IMR-90 (cell line): Measurements from ENCODE around the gene AMER2. TPM values are rescaled to one million over a fixed set of nuclear protein-coding genes. Genes with fewer than 3 reads are reported as not detected.
A peak's percentile ranks its signal among the peaks of the same experiment; 100 is the strongest.

Experiments
- ATAC-seq: fragments of 200-7000 bp; cut with Tn5 transposase; 2 replicates; pipeline ENCODE4 v1.9.1; 2020; ENCODE audit warnings: low read depth, mild to moderate bottlenecking, moderate library complexity
- Bru-seq: library from RNA; stranded (reverse); fragments of 400-500 nt; gene quantifications from one replicate; lab custom pipeline; 2021; lab: Mats Ljungman, UMichigan
- BruChase-seq, 2 experiments: library from RNA; stranded (reverse); fragments of 400-500 nt; gene quantifications; one replicate each; lab custom pipeline; 2021; lab: Mats Ljungman, UMichigan
- BruUV-seq: library from RNA; stranded (reverse); fragments of 400-500 nt; replicated peaks from 2 replicates; lab custom pipeline; 2021; lab: Mats Ljungman, UMichigan
- CTCF ChIA-PET: fragments of 300-600 bp; formaldehyde crosslinking; extraction: SDS; loops from one replicate; lab custom pipeline; 2021; ENCODE audit warnings: antibody characterized with exemption; lab: Yijun Ruan, JAX
- POLR2A ChIA-PET: fragments of 300-600 bp; sonication (Branson Sonifier 250); formaldehyde crosslinking; loops from one replicate; lab custom pipeline; 2022; ENCODE audit warnings: antibody characterized with exemption; ENCODE audit not compliant: unreplicated experiment; lab: Charles Lee
- DNase-seq: peaks from one replicate; pipeline ENCODE4 v3.0.0; 2013
- H2AFZ ChIP-seq: replicated peaks from 2 replicates; pipeline ENCODE3; 2013; ENCODE audit warnings: low read length, mild to moderate bottlenecking; ENCODE audit not compliant: poor library complexity
- H2AK5ac ChIP-seq: 2 replicates; pipeline ENCODE4 v1.6.1; 2013; ENCODE audit warnings: low read depth, low read length, inconsistent platforms
- H2AK9ac ChIP-seq: replicated peaks from 2 replicates; pipeline ENCODE3; 2013; ENCODE audit warnings: mild to moderate bottlenecking, low read depth, low read length, moderate library complexity; ENCODE audit not compliant: poor library complexity
- H2BK120ac ChIP-seq: 2 replicates; pipeline ENCODE4 v1.6.1; 2013; ENCODE audit warnings: low read depth, low read length, inconsistent platforms
- H2BK15ac ChIP-seq: 3 replicates; pipeline ENCODE4 v1.6.1; 2013; ENCODE audit warnings: low read depth, low read length, inconsistent platforms
- H2BK20ac ChIP-seq: 2 replicates; pipeline ENCODE4 v1.6.1; 2013; ENCODE audit warnings: low read depth, mild to moderate bottlenecking, inconsistent platforms, low read length, moderate library complexity
- H2BK5ac ChIP-seq: 2 replicates; pipeline ENCODE4 v1.6.1; 2013; ENCODE audit warnings: mild to moderate bottlenecking, low read depth, low read length, inconsistent platforms; ENCODE audit not compliant: poor library complexity, severe bottlenecking
- H3K14ac ChIP-seq: replicated peaks from 2 replicates; pipeline ENCODE4 v1.6.1; 2013; ENCODE audit warnings: low read depth, low read length, inconsistent platforms
- H3K18ac ChIP-seq: 2 replicates; pipeline ENCODE4 v1.6.1; 2013; ENCODE audit warnings: low read depth, low read length, control low read depth
- H3K23ac ChIP-seq: 2 replicates; pipeline ENCODE4 v1.6.1; 2013; ENCODE audit warnings: low read depth, low read length, inconsistent platforms
- H3K27ac ChIP-seq: 2 replicates; pipeline ENCODE4 v1.5.1; 2013; ENCODE audit warnings: mild to moderate bottlenecking, control low read depth, low read length; ENCODE audit not compliant: insufficient read depth
- H3K27me3 ChIP-seq: 2 replicates; pipeline ENCODE4 v1.6.1; 2013; ENCODE audit warnings: low read length; ENCODE audit not compliant: control insufficient read depth, insufficient read depth
- H3K36me3 ChIP-seq: 2 replicates; pipeline ENCODE4 v1.6.1; 2013; ENCODE audit warnings: low read length, mixed read lengths; ENCODE audit not compliant: control insufficient read depth, insufficient read depth
- H3K4ac ChIP-seq: 2 replicates; pipeline ENCODE4 v1.6.1; 2013; ENCODE audit warnings: low read depth, low read length, inconsistent platforms
- H3K4me1 ChIP-seq: 2 replicates; pipeline ENCODE4 v1.6.1; 2013; ENCODE audit warnings: low read length, mixed read lengths; ENCODE audit not compliant: control insufficient read depth, insufficient read depth
- H3K4me2 ChIP-seq: 2 replicates; pipeline ENCODE4 v1.6.1; 2013; ENCODE audit warnings: low read depth, mild to moderate bottlenecking, control low read depth, low read length, moderate library complexity
- H3K4me3 ChIP-seq: 2 replicates; pipeline ENCODE4 v1.5.1; 2013; ENCODE audit warnings: low read depth, mild to moderate bottlenecking, control low read depth, low read length, moderate library complexity; ENCODE audit not compliant: insufficient read depth
- H3K56ac ChIP-seq: 2 replicates; pipeline ENCODE4 v1.6.1; 2013; ENCODE audit warnings: low read length, inconsistent platforms; ENCODE audit not compliant: insufficient read depth; ENCODE audit errors: extremely low read depth
- H3K79me1 ChIP-seq, 2 experiments: 2 replicates each; pipeline ENCODE4 v1.6.1; 2013; ENCODE audit warnings: low read length in 2 of 2, inconsistent platforms in 1 of 2, low read depth in 1 of 2
- H3K9ac ChIP-seq: 2 replicates; pipeline ENCODE4 v1.6.1; 2013; ENCODE audit warnings: low read depth, low read length, control low read depth
- H3K9me1 ChIP-seq: 2 replicates; pipeline ENCODE4 v1.6.1; 2013; ENCODE audit warnings: low read length, inconsistent platforms; ENCODE audit not compliant: insufficient read depth
- H3K9me3 ChIP-seq: 2 replicates; pipeline ENCODE4 v1.6.1; 2013; ENCODE audit warnings: low read length; ENCODE audit not compliant: control insufficient read depth, insufficient read depth
- H4K20me1 ChIP-seq: 2 replicates; pipeline ENCODE4 v1.6.1; 2013; ENCODE audit warnings: low read length, inconsistent platforms; ENCODE audit not compliant: insufficient read depth
- H4K5ac ChIP-seq: 2 replicates; pipeline ENCODE4 v1.6.1; 2013; ENCODE audit warnings: mild to moderate bottlenecking, low read depth, low read length, control low read depth
- H4K8ac ChIP-seq, 2 experiments: 2 replicates each; pipeline ENCODE4 v1.6.1; 2013; ENCODE audit warnings: low read depth in 2 of 2, low read length in 2 of 2, control low read depth in 1 of 2, inconsistent platforms in 1 of 2
- H4K91ac ChIP-seq: 2 replicates; pipeline ENCODE4 v1.6.1; 2013; ENCODE audit warnings: low read depth, low read length, inconsistent platforms; ENCODE audit not compliant: insufficient read depth
- BHLHE40 ChIP-seq: fragments of 150-350 bp; IDR thresholded peaks from 2 replicates; pipeline ENCODE4 v1.6.1; 2016; ENCODE audit warnings: mild to moderate bottlenecking, low read depth, low read length
- CHD1 ChIP-seq: IDR thresholded peaks from 2 replicates; pipeline ENCODE4 v1.6.1; 2012; ENCODE audit warnings: low read depth, low read length, improper control_type of control experiment
- MAFK ChIP-seq: IDR thresholded peaks from 2 replicates; pipeline ENCODE4 v1.6.1; 2012; ENCODE audit warnings: low read depth, low read length, improper control_type of control experiment
- NFE2L2 ChIP-seq: fragments of 150-350 bp; IDR thresholded peaks from 2 replicates; pipeline ENCODE4 v1.6.1; 2016; ENCODE audit warnings: low read depth, mild to moderate bottlenecking, low read length
- POLR2A ChIP-seq: IDR thresholded peaks from 2 replicates; pipeline ENCODE4 v1.6.1; 2012; ENCODE audit warnings: mild to moderate bottlenecking, low read depth, low read length
- RCOR1 ChIP-seq: IDR thresholded peaks from 2 replicates; pipeline ENCODE4 v1.6.1; 2012; ENCODE audit warnings: mild to moderate bottlenecking, low read length, improper control_type of control experiment; ENCODE audit not compliant: insufficient replicate concordance
- RFX5 ChIP-seq: IDR thresholded peaks from 2 replicates; pipeline ENCODE4 v1.8.0; 2012; ENCODE audit warnings: low read depth, mild to moderate bottlenecking, low read length, moderate library complexity
- WGBS, 2 experiments: methylation state at CpG; one replicate each; pipeline versions ENCODE4 v1.1.5 to v1.1.7; 2013; ENCODE audit warnings: missing lambda C conversion rate in 2 of 2; ENCODE audit not compliant: insufficient read length in 1 of 2; ENCODE audit errors: extremely low coverage in 2 of 2; 5-methylcytosine and 5-hydroxymethylcytosine counted together
- dilution Hi-C: fragments of 300-500 bp; cut with HindIII; formaldehyde crosslinking; loops from one replicate; pipeline ENCODE4 v1.14.3; 2018; ENCODE audit warnings: low sequenced_read_pairs; ENCODE audit not compliant: unreplicated experiment
- in situ Hi-C: fragments of 300-500 bp; cut with MboI; formaldehyde crosslinking; loops from 3 replicates; pipeline ENCODE4 v1.14.3; 2019; ENCODE audit warnings: low sequenced_read_pairs, inconsistent platforms, mixed read lengths
- intact Hi-C: fragments of 100-400 bp; cut with micrococcal nuclease; formaldehyde crosslinking; loops from 2 replicates; pipeline ENCODE4 v1.10.0; 2022
- long read RNA-seq: library from polyadenylated mRNA; unstranded; transcript quantifications from one replicate; pipeline ENCODE4 v2.0.0, GENCODE V29; 2021; ENCODE audit not compliant: unreplicated experiment
- polyA plus RNA-seq, 3 experiments: library from polyadenylated mRNA; depleted of rRNA; stranded (reverse); fragments of >200 nt; gene quantifications; 2 replicates each; pipeline ENCODE4 v1.2.3, GENCODE V29; 2012; ENCODE audit warnings: low replicate concordance in 1 of 3
- total RNA-seq: library from RNA; depleted of rRNA; stranded (reverse); fragments of >200 nt; gene quantifications from 2 replicates; pipeline ENCODE4 v1.2.3, GENCODE V29; 2012; rRNA removed
- TF ChIP-seq, protein P1 (sequence below): fragments of 150-350 bp; IDR thresholded peaks from 2 replicates; pipeline ENCODE4 v1.6.1; 2017; ENCODE audit warnings: mild to moderate bottlenecking, antibody characterized with exemption, low read length, low read depth
- TF ChIP-seq, protein P2 (sequence below): conservative IDR thresholded peaks from 2 replicates; pipeline ENCODE4 v1.5.1; 2012; ENCODE audit warnings: mild to moderate bottlenecking, low read depth, low read length, improper control_type of control experiment
- TF ChIP-seq, protein P3 (sequence below): fragments of 150-350 bp; IDR thresholded peaks from 2 replicates; pipeline ENCODE4 v1.6.1; 2016; ENCODE audit warnings: low read depth, mild to moderate bottlenecking, low read length, moderate library complexity, borderline replicate concordance

The AMER2 gene, protein sequence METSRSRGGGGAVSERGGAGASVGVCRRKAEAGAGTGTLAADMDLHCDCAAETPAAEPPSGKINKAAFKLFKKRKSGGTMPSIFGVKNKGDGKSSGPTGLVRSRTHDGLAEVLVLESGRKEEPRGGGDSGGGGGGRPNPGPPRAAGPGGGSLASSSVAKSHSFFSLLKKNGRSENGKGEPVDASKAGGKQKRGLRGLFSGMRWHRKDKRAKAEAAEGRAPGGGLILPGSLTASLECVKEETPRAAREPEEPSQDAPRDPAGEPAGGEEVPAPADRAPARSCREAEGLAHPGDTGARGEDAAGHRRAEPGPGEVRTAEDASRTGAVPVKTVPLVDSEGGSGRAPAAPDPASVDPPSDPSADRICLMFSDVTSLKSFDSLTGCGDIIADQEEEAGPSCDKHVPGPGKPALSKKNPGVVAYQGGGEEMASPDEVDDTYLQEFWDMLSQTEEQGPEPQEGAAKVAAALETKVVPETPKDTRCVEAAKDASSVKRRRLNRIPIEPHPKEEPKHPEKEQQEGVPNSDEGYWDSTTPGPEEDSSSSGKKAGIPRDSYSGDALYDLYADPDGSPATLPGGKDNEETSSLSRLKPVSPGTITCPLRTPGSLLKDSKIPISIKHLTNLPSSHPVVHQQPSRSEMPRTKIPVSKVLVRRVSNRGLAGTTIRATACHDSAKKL
- not detected in 2 replicates for total RNA-seq
- polyA plus RNA-seq (2012; rRNA removed): not detected in 2 replicates
- not detected in 2 replicates for polyA plus RNA-seq (2012; cell fraction: cytosol; rRNA removed)
- polyA plus RNA-seq (2012; cell fraction: nucleus; rRNA removed; ENCODE audit: low replicate concordance): not detected in 2 replicates
- percentile 8 among the genes with signal in this experiment for Bru-seq, nascent RNA
- not detected for BruChase-seq, experiment 1, labeled RNA remaining after a 6-hour chase
- not detected for BruChase-seq, experiment 2, labeled RNA remaining after a 2-hour chase
- long read RNA-seq: 0 reads

DNA sequence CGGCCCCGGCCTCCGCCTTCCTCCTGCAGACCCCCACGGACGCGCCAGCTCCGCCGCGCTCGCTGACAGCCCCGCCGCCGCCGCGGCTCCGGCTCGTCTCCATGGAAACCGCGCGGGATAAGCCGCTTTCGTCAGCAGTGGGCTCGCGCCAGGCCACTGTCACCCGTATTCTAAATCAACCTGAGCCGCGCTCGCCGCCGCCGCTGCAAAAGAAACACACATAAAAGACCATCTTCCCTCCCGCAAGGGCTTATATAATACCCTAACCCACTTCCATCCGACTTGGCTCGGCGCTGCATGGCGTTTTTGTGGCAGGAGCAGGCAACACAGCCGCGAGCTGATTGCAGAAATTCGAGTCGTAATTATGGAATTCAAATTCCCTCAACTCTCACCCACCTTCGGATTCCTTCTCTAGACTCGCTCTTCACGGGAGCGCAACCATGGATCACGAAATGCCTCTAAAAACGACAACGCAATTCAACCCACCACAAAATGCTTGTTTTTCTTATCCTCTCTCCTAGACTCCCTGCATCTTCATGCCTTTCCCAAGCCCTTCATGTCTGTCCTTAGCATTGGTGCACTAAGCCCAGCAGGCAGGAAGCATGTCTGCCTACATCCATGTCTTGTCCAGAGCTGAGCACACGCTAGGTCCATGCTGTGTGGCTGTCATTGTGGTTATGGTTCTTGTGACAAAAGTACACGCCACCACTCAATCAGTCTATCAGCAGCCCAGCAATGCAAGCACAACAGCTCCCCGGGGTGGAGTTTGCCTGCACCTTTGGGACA is at the start of gene AMER2:
Gene AMER2, minus strand, starts transcription at position 772 of the 786 bp plus-strand sequence. Its CDS starts 669 bp downstream, at position 103.
- H3K9me1 ChIP-seq: no peaks in the 10 kb centered on the region
- no peak within 1 kb of the TSS for H3K56ac ChIP-seq
- peak within 1 kb of the TSS; percentile 56 for H2AK9ac ChIP-seq
- H3K4me3 ChIP-seq: peak within 1 kb of the TSS; percentile 22; the same call in 1 of the 2 replicates
- no peak within 1 kb of the TSS for H3K23ac ChIP-seq
- H4K5ac ChIP-seq: no peak within 1 kb of the TSS
- BruUV-seq: no TSS peak
- H4K20me1 ChIP-seq: no peaks in the 10 kb centered on the region
- H2BK15ac ChIP-seq: no peak within 1 kb of the TSS
- H3K4me2 ChIP-seq: peak within 1 kb of the TSS; percentile 55
- H2BK120ac ChIP-seq: no peak within 1 kb of the TSS
- DNase-seq: no peak
- peak within 1 kb of the TSS; percentile 60 for H2AFZ ChIP-seq
- ChIA-PET CTCF (no interaction called here), POLR2A (no interaction called here)
- H3K14ac ChIP-seq: no peak within 1 kb of the TSS
- in situ Hi-C loops (no loop called here), intact Hi-C loops (no loop called here), dilution Hi-C loops (no loop called here)
- no peaks in the 10 kb centered on the region; the same call in 1 of the 2 replicates for H3K4me1 ChIP-seq
- no peaks in the 10 kb centered on the region for H3K36me3 ChIP-seq
- no peak within 1 kb of the TSS for H2BK20ac ChIP-seq
- H3K27me3 ChIP-seq: peaks cover 50% of the 10 kb centered on the region
- no peak within 1 kb of the TSS for H3K18ac ChIP-seq
- WGBS, 2 experiments: 4% methylated on average over 25 of the region's 50 CpGs; no CpG with 5 or more reads in 1 of the 2 experiments
- no peak within 1 kb of the TSS for H2BK5ac ChIP-seq
- no peak within 1 kb of the TSS for H4K91ac ChIP-seq
- no peak within 1 kb of the TSS for H3K27ac ChIP-seq
- no peaks in the 10 kb centered on the region for H3K79me1 ChIP-seq
- H3K4ac ChIP-seq: no peak within 1 kb of the TSS
- peak; percentile 48 for ATAC-seq
- no peak within 1 kb of the TSS for H3K9ac ChIP-seq
- H3K9me3 ChIP-seq: no peaks in the 10 kb centered on the region; the same call in 1 of the 2 replicates
- no peak within 1 kb of the TSS for H4K8ac ChIP-seq
- H2AK5ac ChIP-seq: no peak within 1 kb of the TSS
- TF ChIP-seq, protein P1, sequence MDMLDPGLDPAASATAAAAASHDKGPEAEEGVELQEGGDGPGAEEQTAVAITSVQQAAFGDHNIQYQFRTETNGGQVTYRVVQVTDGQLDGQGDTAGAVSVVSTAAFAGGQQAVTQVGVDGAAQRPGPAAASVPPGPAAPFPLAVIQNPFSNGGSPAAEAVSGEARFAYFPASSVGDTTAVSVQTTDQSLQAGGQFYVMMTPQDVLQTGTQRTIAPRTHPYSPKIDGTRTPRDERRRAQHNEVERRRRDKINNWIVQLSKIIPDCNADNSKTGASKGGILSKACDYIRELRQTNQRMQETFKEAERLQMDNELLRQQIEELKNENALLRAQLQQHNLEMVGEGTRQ: no peak
- TF ChIP-seq, protein P2, sequence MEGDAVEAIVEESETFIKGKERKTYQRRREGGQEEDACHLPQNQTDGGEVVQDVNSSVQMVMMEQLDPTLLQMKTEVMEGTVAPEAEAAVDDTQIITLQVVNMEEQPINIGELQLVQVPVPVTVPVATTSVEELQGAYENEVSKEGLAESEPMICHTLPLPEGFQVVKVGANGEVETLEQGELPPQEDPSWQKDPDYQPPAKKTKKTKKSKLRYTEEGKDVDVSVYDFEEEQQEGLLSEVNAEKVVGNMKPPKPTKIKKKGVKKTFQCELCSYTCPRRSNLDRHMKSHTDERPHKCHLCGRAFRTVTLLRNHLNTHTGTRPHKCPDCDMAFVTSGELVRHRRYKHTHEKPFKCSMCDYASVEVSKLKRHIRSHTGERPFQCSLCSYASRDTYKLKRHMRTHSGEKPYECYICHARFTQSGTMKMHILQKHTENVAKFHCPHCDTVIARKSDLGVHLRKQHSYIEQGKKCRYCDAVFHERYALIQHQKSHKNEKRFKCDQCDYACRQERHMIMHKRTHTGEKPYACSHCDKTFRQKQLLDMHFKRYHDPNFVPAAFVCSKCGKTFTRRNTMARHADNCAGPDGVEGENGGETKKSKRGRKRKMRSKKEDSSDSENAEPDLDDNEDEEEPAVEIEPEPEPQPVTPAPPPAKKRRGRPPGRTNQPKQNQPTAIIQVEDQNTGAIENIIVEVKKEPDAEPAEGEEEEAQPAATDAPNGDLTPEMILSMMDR: no peak
- TF ChIP-seq BHLHE40 (no peak), CHD1 (no peak), RFX5 (no peak), NFE2L2 (no peak), POLR2A (no peak), RCOR1 (no peak), MAFK (no peak)
- TF ChIP-seq, protein P3, sequence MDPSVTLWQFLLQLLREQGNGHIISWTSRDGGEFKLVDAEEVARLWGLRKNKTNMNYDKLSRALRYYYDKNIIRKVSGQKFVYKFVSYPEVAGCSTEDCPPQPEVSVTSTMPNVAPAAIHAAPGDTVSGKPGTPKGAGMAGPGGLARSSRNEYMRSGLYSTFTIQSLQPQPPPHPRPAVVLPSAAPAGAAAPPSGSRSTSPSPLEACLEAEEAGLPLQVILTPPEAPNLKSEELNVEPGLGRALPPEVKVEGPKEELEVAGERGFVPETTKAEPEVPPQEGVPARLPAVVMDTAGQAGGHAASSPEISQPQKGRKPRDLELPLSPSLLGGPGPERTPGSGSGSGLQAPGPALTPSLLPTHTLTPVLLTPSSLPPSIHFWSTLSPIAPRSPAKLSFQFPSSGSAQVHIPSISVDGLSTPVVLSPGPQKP: no peak
